ENCODE measurements around the gene GADD45B. TPM values are rescaled to one million over a fixed set of nuclear protein-coding genes. Genes with fewer than 3 reads are reported as not detected.
"Not testable (repeated sequence)": the region's sequence is repeated elsewhere in the genome, so short reads cannot be mapped to it uniquely, and the experiment has no call there.

GADD45B gene
- total RNA-seq, 1 donor from 2014 or later = 136 TPM

DNA sequence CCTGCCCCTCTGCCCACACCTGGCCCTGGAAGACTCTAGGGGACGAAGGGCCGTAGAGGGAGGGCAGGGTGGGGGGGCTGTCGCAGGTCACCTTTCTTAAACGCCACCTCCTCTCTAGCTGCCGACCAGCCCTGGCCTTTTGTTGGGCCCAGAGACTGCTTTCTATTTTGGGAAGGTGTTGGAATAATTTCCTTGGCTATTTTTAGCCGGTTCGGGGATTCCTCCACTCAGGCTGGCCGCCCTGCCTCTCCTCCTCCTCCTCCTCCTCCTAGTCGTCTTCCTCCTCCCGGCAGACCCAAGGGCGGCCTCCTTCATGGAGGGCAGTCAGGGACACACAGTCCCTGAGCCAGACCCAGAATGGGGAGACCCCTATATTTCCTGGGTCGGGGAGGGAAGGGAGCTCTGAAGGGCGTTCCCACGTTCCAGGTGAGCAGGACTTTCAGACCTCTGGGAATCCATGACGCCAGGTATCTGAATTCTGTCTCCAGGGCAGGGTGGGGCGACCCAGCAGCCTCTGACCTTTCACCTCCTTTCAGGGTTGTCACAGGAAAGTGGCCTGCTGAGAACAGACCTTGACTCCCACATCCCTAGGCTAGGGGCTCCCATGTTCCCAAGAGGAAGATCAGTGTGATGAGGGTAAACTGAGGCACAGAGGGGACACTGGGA, 19.9 kb downstream of the GADD45B start:
- intact Hi-C loops (cut with DNase I) = no loop called here
- peak; percentile 49 for ATAC-seq
- peak; percentile 70 for DNase-seq (ENCODE audit: low spot score)

DNA sequence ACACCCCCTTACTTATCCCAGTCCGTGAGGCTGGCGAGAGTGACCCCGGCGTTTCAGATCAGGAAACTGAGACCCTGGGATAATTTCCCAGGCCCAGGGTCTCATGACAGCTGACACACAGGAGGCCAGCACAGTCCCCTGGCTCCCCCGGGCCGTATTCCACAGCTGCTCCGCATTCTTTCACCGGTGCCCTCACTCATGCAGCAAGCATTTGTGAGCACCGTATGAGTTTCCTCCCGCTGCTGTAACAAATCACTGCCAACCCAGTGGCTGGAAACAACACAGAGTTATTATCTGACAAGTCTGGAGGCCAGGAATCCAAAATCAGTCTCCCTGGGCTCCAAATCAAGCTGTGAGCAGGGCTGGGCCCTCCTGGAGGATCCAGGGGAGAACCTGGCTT, 21.3 kb downstream of the GADD45B start:
- DNase-seq (ENCODE audit: low spot score) = no peak
- no peak for ATAC-seq
- intact Hi-C loops (cut with DNase I) = no loop called here

DNA sequence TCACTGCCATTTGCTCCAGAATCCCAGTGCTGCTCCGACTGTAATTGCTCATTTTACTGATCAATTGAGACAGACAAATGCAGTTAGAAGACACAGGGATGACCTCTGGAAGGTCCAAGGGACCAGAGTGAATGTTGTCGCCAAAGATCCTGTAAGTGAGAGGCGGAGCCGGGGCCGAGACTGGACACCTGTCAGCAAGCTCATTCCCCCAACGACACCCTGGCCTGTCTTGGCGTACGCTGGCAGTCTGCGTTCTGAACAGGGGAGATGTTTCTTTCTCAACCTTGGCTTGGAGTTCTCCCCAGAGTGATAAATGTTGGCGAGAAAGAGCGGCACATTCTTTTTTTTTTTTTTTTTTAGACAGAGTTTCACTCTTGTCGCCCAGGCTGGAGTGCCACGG, 24.2 kb downstream of the GADD45B start:
- intact Hi-C loops (cut with DNase I) = no loop called here
- no peak for ATAC-seq
- no peak for DNase-seq (ENCODE audit: low spot score)

DNA sequence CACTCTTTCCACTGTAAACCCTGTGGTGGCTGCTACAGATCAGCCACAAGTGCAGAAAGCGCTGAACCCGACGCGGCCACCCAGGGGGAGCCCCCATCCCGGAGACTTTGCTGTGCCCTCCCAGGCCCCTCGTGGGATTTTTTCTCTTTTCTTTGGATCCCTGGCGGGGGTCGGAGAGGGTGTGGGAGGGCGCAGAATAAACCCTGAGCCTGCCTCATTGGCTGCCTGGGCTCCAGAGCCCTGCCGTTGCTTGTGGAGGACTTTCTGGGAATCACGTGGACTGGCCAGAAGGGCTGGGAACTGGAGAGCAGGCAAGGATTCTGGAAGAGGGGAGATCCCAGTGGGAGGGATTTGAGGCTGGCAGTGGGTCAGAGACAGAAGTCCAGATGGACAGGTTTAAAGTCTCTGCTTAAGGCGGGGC, 24.9 kb downstream of the GADD45B start:
- DNase-seq (ENCODE audit: low spot score) (no peak), ATAC-seq (peak; percentile 54)
- intact Hi-C loops (cut with DNase I) = no loop called here

DNA sequence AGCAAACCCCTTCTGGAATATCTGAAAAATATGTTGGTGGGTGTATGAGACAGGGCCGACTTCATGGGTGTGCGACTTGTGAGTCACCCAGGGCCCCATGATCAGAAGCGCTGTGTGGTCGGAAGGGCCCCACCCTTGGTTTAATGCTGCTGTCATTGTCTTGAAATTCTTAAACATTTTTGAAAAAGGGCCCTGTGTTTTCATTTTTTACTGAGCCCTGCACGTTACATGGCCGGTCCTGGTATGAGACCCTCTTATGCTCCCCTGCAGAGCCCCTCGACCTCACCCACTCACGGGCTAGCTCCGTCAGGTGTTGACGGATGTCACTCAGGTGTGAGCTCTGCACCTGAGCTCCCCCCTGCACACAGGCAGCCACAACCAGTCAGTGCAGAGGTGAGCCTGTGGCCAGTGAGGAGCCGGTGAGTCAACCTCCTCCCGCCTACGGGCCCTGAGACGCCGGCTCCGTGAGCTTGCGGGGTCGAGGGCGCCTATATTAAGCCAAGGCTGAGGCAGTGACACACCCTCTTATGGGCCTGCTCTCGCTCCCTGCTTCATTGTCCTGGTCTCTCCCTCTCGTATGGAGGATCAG, 27.7 kb downstream of the GADD45B start:
- ATAC-seq (no peak), DNase-seq (ENCODE audit: low spot score) (no peak)
- intact Hi-C loops (cut with DNase I) = no loop called here

DNA sequence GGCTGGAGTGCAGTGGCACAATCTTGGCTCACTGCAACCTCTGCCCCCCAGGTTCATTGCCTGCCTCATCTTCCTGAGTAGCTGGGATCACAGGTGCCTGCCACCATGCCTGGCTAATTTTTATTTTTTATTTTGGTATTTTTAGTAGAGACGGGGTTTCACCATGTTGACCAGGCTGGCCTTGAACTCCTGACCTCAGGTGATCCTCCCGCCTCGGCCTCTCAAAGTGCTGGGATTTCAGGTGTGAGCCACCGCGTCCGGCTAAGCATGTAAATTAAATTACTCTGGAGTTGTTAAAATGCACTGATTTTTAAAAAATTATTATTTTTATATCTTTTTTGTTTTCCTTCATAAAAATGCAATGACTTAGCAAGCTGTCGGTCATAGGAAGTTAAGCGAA, 30.7 kb downstream of the GADD45B start:
- ATAC-seq; intact Hi-C loops (cut with DNase I); DNase-seq (ENCODE audit: low spot score): not testable (repeated sequence)

DNA sequence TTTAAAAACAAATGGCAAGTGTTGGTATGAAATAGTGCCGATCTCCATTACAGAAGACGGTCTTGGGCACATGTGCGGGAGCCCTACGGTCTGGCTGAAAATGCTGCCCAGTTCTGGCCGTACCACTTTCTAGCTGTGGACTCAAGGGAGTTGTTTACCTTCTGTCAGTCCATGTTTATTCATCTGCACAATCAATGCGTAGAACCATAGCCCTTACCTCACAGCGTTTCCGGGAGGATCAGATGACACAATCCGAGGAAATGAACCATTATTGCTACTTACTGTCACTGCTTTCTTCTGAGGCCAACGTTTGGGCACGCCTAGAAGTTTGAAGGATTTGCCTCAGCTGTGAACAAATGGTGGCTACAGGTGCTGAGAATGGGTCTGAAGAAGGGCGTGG, 31.2 kb downstream of the GADD45B start:
- DNase-seq (ENCODE audit: low spot score) (no peak), ATAC-seq (no peak)
- intact Hi-C loops (cut with DNase I) = no loop called here

DNA sequence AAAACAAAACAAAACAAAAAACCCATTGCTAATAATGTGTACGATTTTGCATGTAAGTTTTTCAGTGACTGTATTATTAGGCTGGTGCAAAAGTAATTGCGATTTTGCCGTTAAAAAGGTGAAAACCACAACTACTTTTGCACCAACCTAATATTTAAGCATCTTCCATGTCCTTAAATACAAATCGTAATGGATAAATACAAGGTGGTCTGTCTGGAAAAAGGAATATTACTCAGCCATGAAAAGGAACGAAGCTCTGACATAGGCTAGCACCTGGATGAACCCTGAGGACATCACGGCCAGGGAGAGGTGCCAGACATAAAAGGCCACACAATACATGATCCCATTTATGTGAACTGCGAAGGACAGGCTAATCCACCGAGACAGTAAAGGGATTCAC, 33.2 kb downstream of the GADD45B start:
- intact Hi-C loops (cut with DNase I) = no loop called here
- ATAC-seq = no peak
- DNase-seq (ENCODE audit: low spot score) = no peak

DNA sequence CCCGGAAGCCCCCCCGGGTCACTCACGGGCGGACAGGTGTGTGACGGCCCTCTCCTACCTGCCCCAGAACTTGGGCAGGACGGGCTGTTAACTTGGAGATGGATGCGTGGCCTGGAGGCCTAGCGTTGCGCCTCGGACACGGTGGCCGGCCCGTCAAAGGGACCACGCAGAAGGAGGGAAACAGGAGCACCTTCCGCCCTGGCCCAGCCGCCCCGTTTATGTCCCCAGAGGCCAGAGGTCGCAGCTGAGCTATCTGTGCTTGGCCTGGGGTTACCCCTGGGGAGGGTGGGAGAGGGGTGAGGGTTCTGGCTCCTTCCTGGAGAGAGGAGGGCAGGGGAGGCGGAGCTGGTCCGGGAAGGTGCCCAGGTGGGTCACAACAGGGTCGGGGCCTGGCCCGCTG, 35.6 kb downstream of the GADD45B start:
- DNase-seq (ENCODE audit: low spot score) = no peak
- intact Hi-C loops (cut with DNase I) = no loop called here
- ATAC-seq = peak; percentile 28

DNA sequence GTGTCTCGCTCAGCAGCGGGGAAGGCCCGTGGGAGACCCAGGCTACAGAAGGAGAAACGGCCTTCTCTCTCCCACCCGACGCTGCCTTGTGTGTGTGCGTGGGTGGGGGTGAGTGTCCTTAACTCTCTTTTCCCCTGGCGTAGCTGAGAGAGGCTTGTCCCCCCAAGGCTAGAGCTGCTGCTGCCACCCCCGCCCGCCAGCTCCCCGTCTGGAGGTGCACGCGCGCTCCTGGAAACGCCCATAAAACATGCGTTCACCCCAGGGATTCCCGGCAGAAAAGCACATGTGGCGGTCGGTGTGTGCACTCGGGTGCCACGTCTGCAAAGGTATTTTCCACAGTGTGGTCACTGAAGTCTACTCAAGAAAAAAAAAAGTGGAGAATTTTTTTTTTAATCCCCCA, 36.1 kb downstream of the GADD45B start:
- ATAC-seq (no peak), DNase-seq (ENCODE audit: low spot score) (no peak)
- intact Hi-C loops (cut with DNase I) = no loop called here

DNA sequence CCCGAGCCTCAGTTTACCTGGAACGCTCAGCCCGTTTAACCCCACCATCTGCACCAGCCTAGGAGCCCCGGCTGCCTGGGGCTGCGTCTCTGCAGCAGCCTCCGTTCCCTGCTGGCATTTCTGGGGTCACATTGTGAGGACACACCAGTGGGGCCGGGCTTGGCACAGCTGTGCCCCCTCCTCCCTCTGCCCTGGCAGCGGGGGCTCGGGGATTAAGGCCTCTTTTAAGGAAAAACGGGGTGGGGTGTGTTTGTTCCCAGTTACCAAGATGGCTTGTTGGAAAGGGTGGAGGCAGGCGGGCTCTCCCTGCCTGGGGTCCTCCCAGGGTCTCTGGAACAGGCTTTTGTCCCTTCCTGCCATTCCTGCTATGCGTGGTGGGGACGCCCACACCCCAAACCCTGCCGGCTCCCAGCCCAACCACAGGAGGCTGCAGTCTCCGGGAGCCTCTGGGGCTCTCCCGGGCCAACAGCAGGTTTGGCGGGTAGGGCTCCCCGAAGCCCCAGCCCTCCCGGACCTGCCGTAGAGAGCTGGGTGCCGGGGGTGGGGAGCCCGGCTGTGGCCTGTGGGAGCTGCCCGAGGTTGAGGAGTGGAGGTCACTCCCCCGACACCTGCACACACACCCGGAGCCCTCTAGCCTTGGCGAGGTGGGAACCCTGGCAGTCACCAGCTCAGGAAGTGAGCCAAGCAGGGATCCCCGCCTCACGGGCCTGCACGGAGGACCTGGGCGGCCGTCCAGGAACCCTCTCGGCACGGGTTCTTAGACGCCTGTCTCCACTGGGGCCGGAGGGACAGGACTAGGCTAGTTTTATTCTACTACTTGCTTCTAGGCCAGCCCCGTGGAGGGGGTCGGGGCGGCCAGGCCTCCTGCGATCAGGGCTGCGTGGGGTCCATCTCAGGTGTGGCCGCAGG, 36.9 kb downstream of the GADD45B start:
- no peak for DNase-seq (ENCODE audit: low spot score)
- ATAC-seq = no peak
- intact Hi-C loops (cut with DNase I) = no loop called here

DNA sequence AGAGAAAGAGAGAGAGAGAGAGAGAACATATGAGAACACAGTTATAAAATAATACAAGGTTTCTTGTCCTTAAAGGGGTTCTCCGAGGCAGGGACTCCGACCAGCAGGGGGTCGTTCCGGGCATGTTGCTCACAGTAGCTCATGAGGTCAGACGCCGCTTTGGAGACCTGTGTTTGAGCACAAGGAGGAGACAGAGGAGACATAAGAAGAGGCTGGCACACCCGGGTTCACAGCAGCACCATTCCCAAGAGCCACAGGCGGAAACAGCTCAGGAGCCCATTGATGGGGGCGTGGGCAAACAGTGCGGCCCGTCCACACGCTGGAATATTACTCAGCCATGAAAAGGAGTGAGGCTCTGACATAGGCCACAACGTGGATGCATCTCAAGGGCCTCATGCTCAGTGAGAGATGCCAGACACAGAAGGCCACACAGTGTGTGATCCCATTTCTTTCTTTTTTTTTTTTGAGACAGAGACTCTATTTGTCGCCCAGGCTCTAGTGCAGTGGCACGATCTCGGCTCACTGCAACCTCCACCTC, 39.1 kb downstream of the GADD45B start:
- intact Hi-C loops (cut with DNase I) = no loop called here
- no peak for ATAC-seq
- DNase-seq (ENCODE audit: low spot score) = no peak

DNA sequence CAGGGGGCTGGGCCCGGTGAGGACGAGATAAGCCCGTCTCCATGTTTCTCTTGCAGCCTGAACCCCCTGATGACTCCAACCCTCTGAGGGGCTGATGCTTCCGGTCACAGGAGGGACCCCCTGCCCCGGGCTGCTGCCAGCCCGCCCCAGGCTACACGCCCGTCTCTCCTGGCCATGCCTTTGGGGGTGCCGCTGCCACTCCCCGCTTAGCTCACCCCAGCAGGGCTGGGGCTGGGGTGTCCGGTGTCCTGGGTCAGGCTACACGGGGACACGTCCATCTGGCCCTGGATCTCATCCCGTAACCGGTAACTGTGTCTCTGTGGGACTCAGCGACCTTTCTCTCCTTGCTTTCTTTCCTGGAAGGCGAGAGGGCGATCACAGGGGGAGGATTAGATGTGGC, 40.8 kb downstream of the GADD45B start:
- DNase-seq (ENCODE audit: low spot score) = no peak
- intact Hi-C loops (cut with DNase I) = no loop called here
- no peak for ATAC-seq

DNA sequence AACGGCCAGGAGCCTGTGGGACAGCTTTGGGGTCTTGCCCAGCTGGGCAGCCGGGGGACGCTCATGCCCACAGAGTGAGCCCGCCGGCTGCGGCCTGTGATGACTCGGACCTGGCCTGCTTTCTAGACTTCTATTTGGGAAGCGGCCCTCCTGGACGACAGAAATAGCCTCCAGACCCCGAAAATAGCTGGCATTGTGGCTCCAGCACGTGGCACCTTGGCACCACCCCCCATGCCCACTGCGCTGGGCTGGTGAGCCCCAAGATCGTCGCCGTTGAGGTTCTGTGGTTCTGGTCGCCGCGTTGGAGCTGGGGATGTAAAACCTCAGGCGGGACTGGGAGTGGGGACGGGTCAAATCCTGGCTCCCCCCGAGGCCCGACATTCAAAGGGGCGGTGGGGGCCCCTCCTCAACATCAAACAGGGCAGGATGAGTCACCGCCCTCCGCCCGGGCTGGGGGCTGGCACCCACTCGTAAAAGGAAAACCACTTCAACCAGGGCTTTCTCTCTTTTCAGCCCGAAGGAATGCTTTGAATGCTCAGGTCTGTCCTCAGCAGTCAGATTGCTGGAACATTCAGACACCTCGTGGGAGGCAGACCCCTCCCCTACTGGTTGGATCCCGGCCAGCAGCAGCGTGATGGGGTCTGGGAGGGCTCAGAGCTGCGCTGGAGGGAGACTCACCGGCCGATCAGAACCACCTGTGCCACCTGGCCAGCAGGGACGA, 42.1 kb downstream of the GADD45B start:
- DNase-seq (ENCODE audit: low spot score) (no peak), ATAC-seq (no peak)
- intact Hi-C loops (cut with DNase I) = no loop called here

DNA sequence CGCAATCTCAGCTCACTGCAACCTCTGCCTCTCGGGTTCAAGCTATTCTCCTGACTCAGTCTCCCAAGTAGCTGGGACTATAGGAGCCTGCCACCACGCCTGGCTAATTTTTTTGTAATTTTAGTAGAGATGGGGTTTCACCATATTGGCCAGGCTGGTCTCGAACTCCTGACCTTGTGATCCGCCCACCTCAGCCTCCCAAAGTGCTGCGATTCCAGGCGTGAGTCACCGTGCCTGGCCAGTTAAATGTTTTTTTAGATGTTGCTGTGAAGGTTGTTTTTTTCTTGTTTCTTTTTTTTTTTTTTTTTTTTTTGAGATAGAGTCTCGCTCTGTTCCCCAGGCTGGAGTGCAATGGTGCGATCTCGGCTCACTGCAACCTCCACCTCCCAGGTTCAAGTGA, 42.9 kb downstream of the GADD45B start:
- DNase-seq (ENCODE audit: low spot score); ATAC-seq; intact Hi-C loops (cut with DNase I): not testable (repeated sequence)

DNA sequence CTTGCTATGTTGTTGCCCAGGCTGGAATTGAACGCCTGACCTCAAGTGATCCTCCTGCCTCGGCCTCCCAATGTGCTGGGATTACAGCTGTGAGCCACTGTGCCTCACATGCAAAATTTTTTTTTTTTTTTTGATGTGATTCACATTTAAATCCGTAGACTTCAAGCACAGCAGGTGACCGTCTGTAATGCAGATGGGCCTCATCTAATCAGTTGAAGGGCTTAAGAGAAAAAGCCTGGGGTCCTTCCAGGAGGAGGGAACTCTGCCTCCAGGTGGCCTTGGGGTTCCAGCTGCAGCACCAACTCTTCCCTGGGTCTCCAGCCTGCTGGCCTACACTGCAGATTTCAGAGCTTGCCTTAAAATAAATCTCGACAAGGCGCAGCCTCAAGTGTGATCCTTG, 43.6 kb downstream of the GADD45B start:
- ATAC-seq (no peak), DNase-seq (ENCODE audit: low spot score) (no peak)
- intact Hi-C loops (cut with DNase I) = no loop called here

DNA sequence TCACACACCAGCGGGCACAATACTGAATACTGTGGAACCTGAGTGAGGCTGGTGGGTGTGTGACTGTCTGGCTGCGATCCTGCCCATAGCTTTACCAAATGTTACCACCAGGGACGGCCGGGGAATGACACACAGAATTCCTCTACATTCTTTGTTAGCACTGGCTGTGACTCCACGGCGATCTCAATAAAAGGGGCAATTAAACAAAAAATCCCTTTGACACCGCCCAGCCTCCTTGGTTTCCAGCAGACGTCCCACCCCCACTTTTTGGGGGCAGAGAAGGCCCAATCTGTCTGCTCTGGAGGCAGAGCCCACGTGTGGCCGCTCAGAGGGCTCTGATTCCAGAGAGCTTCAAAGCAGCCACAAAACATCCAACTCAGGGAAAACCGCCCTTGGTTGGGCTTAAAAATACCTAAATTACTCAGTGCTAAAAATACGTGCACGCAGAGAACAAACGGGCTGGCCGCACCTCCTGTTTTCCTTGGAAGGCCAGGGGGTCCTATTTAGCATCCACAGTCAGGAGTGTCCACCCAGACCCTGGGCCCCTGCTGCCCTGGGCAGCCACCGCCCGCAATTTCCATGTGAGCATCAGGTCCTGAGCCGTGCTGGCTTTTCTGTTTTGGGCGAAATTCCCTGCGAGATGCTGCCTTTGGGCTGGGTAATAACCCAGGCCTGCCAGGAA, 47.8 kb downstream of the GADD45B start:
- intact Hi-C loops (cut with DNase I) = no loop called here

DNA sequence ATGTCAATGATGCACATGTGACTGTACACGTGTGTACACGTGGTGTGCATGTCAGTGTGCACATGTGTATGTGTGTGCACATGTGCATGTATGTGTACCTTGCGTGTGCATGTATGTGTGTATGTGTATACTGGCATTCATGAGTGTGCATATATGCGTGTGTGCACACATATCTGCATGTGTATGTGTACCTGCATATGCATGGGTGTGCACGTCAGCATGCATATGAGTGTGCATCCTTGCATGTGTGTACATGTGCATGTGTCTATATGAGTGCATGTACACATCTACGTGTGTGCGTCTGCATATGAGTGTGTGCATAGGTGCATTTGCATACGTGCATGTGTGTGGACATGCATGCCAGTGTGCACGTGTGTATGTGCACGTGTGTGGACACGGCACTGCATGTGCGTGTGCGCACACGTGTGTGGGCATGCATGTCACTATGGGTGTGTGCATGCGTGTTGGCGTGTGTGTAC, 48.5 kb downstream of the GADD45B start:
- no peak for DNase-seq (ENCODE audit: low spot score)
- intact Hi-C loops (cut with DNase I) = no loop called here
- peak; percentile 18 for ATAC-seq

More for the DNA sequence above, 47.8 kb downstream of the GADD45B start:
- peak; percentile 47 for ATAC-seq
- DNase-seq (ENCODE audit: low spot score) = no peak

All from sciatic nerve (tissue), 2 donors.